KMS-11 (cell line): ENCODE results near the gene SPEG.

Experiments used
- H2AFZ ChIP-seq: fragments of 200-600 bp; sonication (generic); 2 replicates; pipeline ENCODE4 v1.6.1; 2016; ENCODE audit warnings: antibody characterized with exemption, mixed run types, low read depth
- H3K27ac ChIP-seq: fragments of 200-600 bp; sonication (generic); 2 replicates; pipeline ENCODE4 v1.6.1; 2016; ENCODE audit warnings: mild to moderate bottlenecking, mixed run types
- H3K27me3 ChIP-seq: fragments of 200-600 bp; sonication (generic); 2 replicates; pipeline ENCODE4 v1.6.1; 2017; ENCODE audit warnings: mild to moderate bottlenecking, low read depth, mixed run types, moderate library complexity; ENCODE audit not compliant: insufficient read depth
- H3K36me3 ChIP-seq: fragments of 200-600 bp; sonication (generic); 2 replicates; pipeline ENCODE4 v1.6.1; 2017; ENCODE audit warnings: mild to moderate bottlenecking, mixed run types; ENCODE audit not compliant: insufficient read depth
- H3K4me1 ChIP-seq: fragments of 200-600 bp; sonication (generic); 2 replicates; pipeline ENCODE4 v1.6.1; 2016; ENCODE audit warnings: mild to moderate bottlenecking, low read depth, mixed run types; ENCODE audit not compliant: poor library complexity, severe bottlenecking
- H3K4me2 ChIP-seq: fragments of 200-600 bp; sonication (generic); 2 replicates; pipeline ENCODE4 v1.7.0; 2016; ENCODE audit warnings: mild to moderate bottlenecking, mixed run types
- H3K4me3 ChIP-seq: fragments of 200-600 bp; sonication (generic); IDR thresholded peaks from 2 replicates; pipeline ENCODE4 v1.6.1; 2017; ENCODE audit warnings: low read depth, low read length, mixed read lengths; ENCODE audit not compliant: insufficient read depth
- H3K79me2 ChIP-seq: fragments of 200-600 bp; sonication (generic); 2 replicates; pipeline ENCODE4 v1.6.1; 2016; ENCODE audit warnings: low read depth, mixed run types; ENCODE audit not compliant: insufficient read depth
- H3K9ac ChIP-seq: fragments of 200-600 bp; sonication (generic); 2 replicates; pipeline ENCODE4 v1.6.1; 2016; ENCODE audit warnings: mild to moderate bottlenecking, mixed run types
- H4K20me1 ChIP-seq: fragments of 200-600 bp; sonication (generic); 2 replicates; pipeline ENCODE4 v1.6.1; 2016; ENCODE audit warnings: mild to moderate bottlenecking, mixed run types; ENCODE audit not compliant: insufficient read depth
- CTCF ChIP-seq: fragments of 200-600 bp; sonication (generic); conservative IDR thresholded peaks from 2 replicates; pipeline ENCODE4 v1.6.1; 2017; ENCODE audit warnings: low read depth, mild to moderate bottlenecking, antibody characterized with exemption, low read length, moderate library complexity, mixed read lengths

SPEG gene

GRCh38 chr2:219416938-219417337 lies 17.7 kb upstream of the SPEG start:
- Histone ChIP-seq H3K4me3 (no peak overlapping the region), H3K9ac (no peak overlapping the region), H3K79me2 (no peaks in the 10 kb centered on the region), H2AFZ (no peak overlapping the region), H4K20me1 (no peaks in the 10 kb centered on the region), H3K27me3 (no peaks in the 10 kb centered on the region), H3K4me2 (no peak overlapping the region), H3K4me1 (no peaks in the 10 kb centered on the region), H3K27ac (no peak overlapping the region), H3K36me3 (no peaks in the 10 kb centered on the region)
- no peak for TF ChIP-seq CTCF

GRCh38 chr2:219417374-219417773 lies 17.3 kb upstream of the SPEG start:
- no peak for TF ChIP-seq CTCF
- Histone ChIP-seq H4K20me1 (no peaks in the 10 kb centered on the region), H3K4me1 (no peaks in the 10 kb centered on the region), H3K27ac (no peak overlapping the region), H3K79me2 (no peaks in the 10 kb centered on the region), H3K27me3 (no peaks in the 10 kb centered on the region), H3K9ac (no peak overlapping the region), H3K4me2 (no peak overlapping the region), H2AFZ (no peak overlapping the region), H3K4me3 (no peak overlapping the region), H3K36me3 (no peaks in the 10 kb centered on the region)

GRCh38 chr2:219418155-219419011 lies 16.3 kb upstream of the SPEG start, which contains the start of gene DES:
Gene DES (plus strand): TSS chr2:219418377. CDS start chr2:219418463, 86 bp downstream.
- Histone ChIP-seq H2AFZ (no peak within 1 kb of the TSS), H3K36me3 (no peaks in the 10 kb centered on the region), H3K9ac (no peak within 1 kb of the TSS), H3K27me3 (no peaks in the 10 kb centered on the region), H4K20me1 (no peaks in the 10 kb centered on the region), H3K4me1 (no peaks in the 10 kb centered on the region), H3K4me2 (no peak within 1 kb of the TSS), H3K79me2 (no peaks in the 10 kb centered on the region), H3K4me3 (no peak within 1 kb of the TSS), H3K27ac (no peak within 1 kb of the TSS)
- TF ChIP-seq CTCF = no peak

GRCh38 chr2:219419012-219419324 lies 15.7 kb upstream of the SPEG start:
- Histone ChIP-seq H4K20me1 (no peaks in the 10 kb centered on the region), H2AFZ (no peak overlapping the region), H3K9ac (no peak overlapping the region), H3K4me1 (no peaks in the 10 kb centered on the region), H3K27me3 (no peaks in the 10 kb centered on the region), H3K4me3 (no peak overlapping the region), H3K4me2 (no peak overlapping the region), H3K79me2 (no peaks in the 10 kb centered on the region), H3K36me3 (no peaks in the 10 kb centered on the region), H3K27ac (no peak overlapping the region)
- no peak for TF ChIP-seq CTCF
